Endodermal cell (in vitro differentiated cells): ENCODE measurements around the gene OR7D2. TPM values are rescaled to one million over a fixed set of nuclear protein-coding genes. Genes with fewer than 3 reads are reported as not detected.

Source experiments
- DNase-seq: peaks from one replicate; pipeline ENCODE4 v3.0.0-alpha.2; 2017
- H3K27ac ChIP-seq: 2 replicates; pipeline ENCODE4 v1.5.1; 2013; ENCODE audit warnings: mild to moderate bottlenecking, low read depth, low read length, moderate library complexity
- H3K27me3 ChIP-seq: 2 replicates; pipeline ENCODE4 v1.6.1; 2013; ENCODE audit warnings: mild to moderate bottlenecking, low read length, moderate library complexity; ENCODE audit not compliant: insufficient read depth, control insufficient read depth, poor library complexity, severe bottlenecking
- H3K36me3 ChIP-seq: 2 replicates; pipeline ENCODE4 v1.7.0; 2013; ENCODE audit warnings: mild to moderate bottlenecking, low read length, moderate library complexity; ENCODE audit not compliant: control insufficient read depth, insufficient read depth
- H3K4me1 ChIP-seq: one replicate; pipeline ENCODE4 v1.7.0; 2013; ENCODE audit warnings: low read length; ENCODE audit not compliant: control insufficient read depth, insufficient read depth
- H3K4me3 ChIP-seq: 2 replicates; pipeline ENCODE4 v1.5.1; 2013; ENCODE audit warnings: mild to moderate bottlenecking, low read length, moderate library complexity
- H3K9ac ChIP-seq: 2 replicates; pipeline ENCODE4 v1.6.1; 2013; ENCODE audit warnings: mild to moderate bottlenecking, low read length, moderate library complexity; ENCODE audit not compliant: poor library complexity, severe bottlenecking; ENCODE audit errors: extremely low read depth
- H3K9me3 ChIP-seq: 2 replicates; pipeline ENCODE4 v1.6.1; 2013; ENCODE audit warnings: mild to moderate bottlenecking, low read length, moderate library complexity; ENCODE audit not compliant: control insufficient read depth
- H3K27ac Mint-ChIP-seq: 2 replicates; pipeline ENCODE4 v1.8.0; 2020; ENCODE audit warnings: mixed read lengths
- H3K27me3 Mint-ChIP-seq: 2 replicates; pipeline ENCODE4 v1.8.0; 2021; ENCODE audit warnings: mild to moderate bottlenecking, mixed read lengths; ENCODE audit not compliant: insufficient read depth
- H3K36me3 Mint-ChIP-seq: 2 replicates; pipeline ENCODE4 v1.8.0; 2020; ENCODE audit warnings: low read depth, mixed read lengths
- H3K4me1 Mint-ChIP-seq: 2 replicates; pipeline ENCODE4 v1.8.0; 2020; ENCODE audit warnings: mixed read lengths
- H3K4me3 Mint-ChIP-seq: 2 replicates; pipeline ENCODE4 v1.8.0; 2020; ENCODE audit warnings: mild to moderate bottlenecking, moderate library complexity, mixed read lengths
- H3K9me3 Mint-ChIP-seq: 2 replicates; pipeline ENCODE4 v1.8.0; 2020; ENCODE audit warnings: mild to moderate bottlenecking, mixed read lengths
- CTCF ChIP-seq: fragments of 200-600 bp; sonication (generic); conservative IDR thresholded peaks from 2 replicates; pipeline ENCODE4 v1.5.0; 2021; ENCODE audit warnings: antibody characterized with exemption, mild to moderate bottlenecking
- WGBS, 2 experiments: methylation state at CpG; one replicate each; pipeline versions ENCODE4 v1.1.5 to v1.1.7; 2013; ENCODE audit warnings: missing lambda C conversion rate in 2 of 2, mixed read lengths in 1 of 2; ENCODE audit not compliant: insufficient coverage in 1 of 2, insufficient read length in 1 of 2; 5-methylcytosine and 5-hydroxymethylcytosine counted together
- total RNA-seq, 2 donors: library from RNA; stranded (reverse); fragmentation: NEBNext Ultra II Directional in 1 of 2; extraction: Animal tissue kit (Norgen Biotek cat#: 25700) in 1 of 2; gene quantifications; 2 replicates in 1 of 2; 3 replicates in 1 of 2; pipeline ENCODE4 v1.2.1, GENCODE V29; 2021

OR7D2 gene
- total RNA-seq, 2 donors from 2014 or later = 0.31 to 0.40 TPM

GRCh38 chr19:9150650-9151049 lies 28.1 kb upstream of the OR7D2 start:
- WGBS, 2 experiments = 95 to 97% methylated on average over 4 to 5 of the region's 5 CpGs
- peaks cover 78% of the 10 kb centered on the region for H3K36me3 ChIP-seq
- no peaks in the 10 kb centered on the region for H3K27me3 ChIP-seq
- no peaks in the 10 kb centered on the region for H3K4me1 ChIP-seq
- peaks cover 94% of the 10 kb centered on the region for H3K36me3 Mint-ChIP-seq
- no peak for DNase-seq
- no peak overlapping the region for H3K9ac ChIP-seq
- H3K27me3 Mint-ChIP-seq = no peaks in the 10 kb centered on the region
- no peak overlapping the region for H3K27ac Mint-ChIP-seq
- no peak overlapping the region for H3K4me3 ChIP-seq
- H3K4me1 Mint-ChIP-seq = no peaks in the 10 kb centered on the region
- TF ChIP-seq CTCF = no peak
- no peak overlapping the region for H3K27ac ChIP-seq
- no peak overlapping the region for H3K4me3 Mint-ChIP-seq
- peaks cover 94% of the 10 kb centered on the region for H3K9me3 Mint-ChIP-seq
- peaks cover 94% of the 10 kb centered on the region for H3K9me3 ChIP-seq

- Mint-ChIP-seq H3K27me3 (no peaks in the 10 kb centered on the region), H3K4me1 (no peaks in the 10 kb centered on the region), H3K36me3 (peaks cover 97% of the 10 kb centered on the region), H3K9me3 (peaks cover 96% of the 10 kb centered on the region), H3K4me3 (no peak overlapping the region), H3K27ac (no peak overlapping the region)
- Histone ChIP-seq H3K4me1 (no peaks in the 10 kb centered on the region), H3K27ac (no peak overlapping the region), H3K36me3 (peaks cover 84% of the 10 kb centered on the region), H3K9me3 (peaks cover 99% of the 10 kb centered on the region), H3K9ac (no peak overlapping the region), H3K4me3 (no peak overlapping the region), H3K27me3 (no peaks in the 10 kb centered on the region)
- no peak for TF ChIP-seq CTCF
- no peak for DNase-seq
- 96 to 100% methylated on average over 5 of the region's 5 CpGs for WGBS, 2 experiments
Observed at GRCh38 chr19:9151367-9151766, 27.4 kb upstream of the OR7D2 start.

- Mint-ChIP-seq H3K4me3 (no peak overlapping the region), H3K9me3 (peaks cover 89% of the 10 kb centered on the region), H3K27ac (no peak overlapping the region), H3K4me1 (no peaks in the 10 kb centered on the region), H3K27me3 (no peaks in the 10 kb centered on the region), H3K36me3 (peaks cover 99% of the 10 kb centered on the region)
- DNase-seq = no peak
- no peaks in the 10 kb centered on the region for H3K4me1 ChIP-seq
- 92 to 98% methylated on average over 4 of the region's 4 CpGs for WGBS, 2 experiments
- H3K27ac ChIP-seq = no peak overlapping the region
- no peak overlapping the region for H3K9ac ChIP-seq
- no peak for TF ChIP-seq CTCF
- H3K9me3 ChIP-seq = peaks cover 98% of the 10 kb centered on the region
- H3K36me3 ChIP-seq = peaks cover 92% of the 10 kb centered on the region
- H3K4me3 ChIP-seq = no peak overlapping the region
- no peaks in the 10 kb centered on the region for H3K27me3 ChIP-seq
Observed at GRCh38 chr19:9155591-9155990, 23.2 kb upstream of the OR7D2 start.
